SJCRH30 (cell line): ENCODE data around the gene CBS. TPM values are rescaled to one million over a fixed set of nuclear protein-coding genes. Genes with fewer than 3 reads are reported as not detected.
"Not testable (repeated sequence)": the region's sequence is repeated elsewhere in the genome, so short reads cannot be mapped to it uniquely, and the experiment has no call there.

Experiments
- DNase-seq, 2 experiments: peaks; one replicate each; pipeline ENCODE4 v3.0.0-alpha.2; 2015 to 2020
- H3K27ac ChIP-seq: fragments of 250-450 bp; sonication (Bioruptor Pico); 2 replicates; pipeline ENCODE4 v1.5.1; 2020; ENCODE audit warnings: mild to moderate bottlenecking, moderate library complexity
- H3K27me3 ChIP-seq: fragments of 250-450 bp; sonication (Bioruptor Pico); 2 replicates; pipeline ENCODE4 v1.5.1; 2020; ENCODE audit warnings: mild to moderate bottlenecking, moderate library complexity
- H3K36me3 ChIP-seq: fragments of 250-450 bp; sonication (Bioruptor Pico); 2 replicates; pipeline ENCODE4 v1.5.1; 2020; ENCODE audit warnings: mild to moderate bottlenecking, moderate library complexity
- H3K4me1 ChIP-seq: fragments of 250-450 bp; sonication (Bioruptor Pico); 2 replicates; pipeline ENCODE4 v1.5.1; 2020; ENCODE audit warnings: mild to moderate bottlenecking, moderate library complexity
- H3K4me3 ChIP-seq: fragments of 250-450 bp; sonication (Bioruptor Pico); 2 replicates; pipeline ENCODE4 v1.5.1; 2020; ENCODE audit warnings: mild to moderate bottlenecking, moderate library complexity
- H3K9me3 ChIP-seq: fragments of 250-450 bp; sonication (Bioruptor Pico); replicated peaks from 2 replicates; pipeline ENCODE4 v1.5.1; 2020; ENCODE audit warnings: mild to moderate bottlenecking, moderate library complexity
- total RNA-seq: library from RNA; depleted of rRNA; stranded (reverse); fragments of >200 nt; shearing (Covaris generic); gene quantifications from 2 replicates; pipeline ENCODE4 v1.2.3, GENCODE V29; 2014; rRNA removed

CBS gene
- total RNA-seq, 1 experiment from 2014 or later = 10.2 TPM

GRCh38 chr21:43021191-43021590 is 54.4 kb downstream of the CBS start:
- Histone ChIP-seq H3K4me1 (no peaks in the 10 kb centered on the region), H3K9me3 (no peaks in the 10 kb centered on the region), H3K27ac (no peak overlapping the region), H3K36me3 (peaks cover 28% of the 10 kb centered on the region), H3K27me3 (no peaks in the 10 kb centered on the region), H3K4me3 (no peak overlapping the region)
- DNase-seq = no peak

- Histone ChIP-seq H3K4me3 (no peak overlapping the region), H3K4me1 (no peaks in the 10 kb centered on the region), H3K9me3 (no peaks in the 10 kb centered on the region), H3K27ac (no peak overlapping the region), H3K36me3 (peaks cover 28% of the 10 kb centered on the region), H3K27me3 (no peaks in the 10 kb centered on the region)
- no peak for DNase-seq
These were observed 54.9 kb downstream of the CBS start for GRCh38 chr21:43020771-43021170.

- Histone ChIP-seq H3K4me3 (no peak overlapping the region), H3K27ac (no peak overlapping the region), H3K9me3 (no peaks in the 10 kb centered on the region), H3K4me1 (no peaks in the 10 kb centered on the region), H3K36me3 (peaks cover 31% of the 10 kb centered on the region), H3K27me3 (no peaks in the 10 kb centered on the region)
- no peak for DNase-seq
These were observed 55.5 kb downstream of the CBS start for GRCh38 chr21:43020177-43020576.

- Histone ChIP-seq H3K4me1 (no peaks in the 10 kb centered on the region), H3K9me3 (no peaks in the 10 kb centered on the region), H3K4me3 (no peak overlapping the region), H3K27ac (no peak overlapping the region), H3K27me3 (no peaks in the 10 kb centered on the region), H3K36me3 (peaks cover 30% of the 10 kb centered on the region)
- no peak for DNase-seq
These were observed 57.1 kb downstream of the CBS start for GRCh38 chr21:43018519-43018918.

- H3K27me3 ChIP-seq = no peaks in the 10 kb centered on the region
- H3K27ac ChIP-seq = no peak overlapping the region
- no peaks in the 10 kb centered on the region for H3K9me3 ChIP-seq
- H3K4me3 ChIP-seq = no peak overlapping the region
- no peak for DNase-seq
- peaks cover 42% of the 10 kb centered on the region for H3K36me3 ChIP-seq
- no peaks in the 10 kb centered on the region for H3K4me1 ChIP-seq
These were observed 58.9 kb downstream of the CBS start for GRCh38 chr21:43016728-43017127.

GRCh38 chr21:43015906-43016540 is 59.6 kb downstream of the CBS start:
- no peaks in the 10 kb centered on the region for H3K9me3 ChIP-seq
- H3K4me1 ChIP-seq = no peaks in the 10 kb centered on the region
- no peak overlapping the region for H3K27ac ChIP-seq
- no peak for DNase-seq
- H3K36me3 ChIP-seq = peaks cover 39% of the 10 kb centered on the region
- no peak overlapping the region for H3K4me3 ChIP-seq
- no peaks in the 10 kb centered on the region for H3K27me3 ChIP-seq

GRCh38 chr21:43012596-43012995 is 63.0 kb downstream of the CBS start:
- DNase-seq = no peak
- H3K27me3 ChIP-seq = no peaks in the 10 kb centered on the region
- H3K4me1 ChIP-seq = no peaks in the 10 kb centered on the region
- no peak overlapping the region for H3K4me3 ChIP-seq
- no peak overlapping the region for H3K27ac ChIP-seq
- peaks cover 53% of the 10 kb centered on the region for H3K36me3 ChIP-seq
- H3K9me3 ChIP-seq = no peaks in the 10 kb centered on the region

- Histone ChIP-seq H3K36me3 (peaks cover 30% of the 10 kb centered on the region), H3K4me1 (peaks cover 11% of the 10 kb centered on the region), H3K4me3 (no peak overlapping the region), H3K27me3 (no peaks in the 10 kb centered on the region), H3K9me3 (no peaks in the 10 kb centered on the region), H3K27ac (peak overlapping the region; percentile 59)
- DNase-seq = peak in 1 of 2 experiments; percentile 52
These were observed 68.8 kb downstream of the CBS start for GRCh38 chr21:43006874-43007208.

GRCh38 chr21:43006051-43006873 is 69.4 kb downstream of the CBS start:
- Histone ChIP-seq H3K27ac (peak overlapping the region; percentile 59), H3K4me1 (peaks cover 11% of the 10 kb centered on the region), H3K36me3 (peaks cover 30% of the 10 kb centered on the region)
- not testable (repeated sequence) for H3K27me3 ChIP-seq, H3K9me3 ChIP-seq, H3K4me3 ChIP-seq
- peak; percentile 58 to 63 for DNase-seq

- no peak overlapping the region for H3K4me3 ChIP-seq
- H3K27ac ChIP-seq = no peak overlapping the region
- H3K36me3 ChIP-seq = peaks cover 27% of the 10 kb centered on the region
- no peaks in the 10 kb centered on the region for H3K9me3 ChIP-seq
- H3K4me1 ChIP-seq = peaks cover 11% of the 10 kb centered on the region
- no peak for DNase-seq
- H3K27me3 ChIP-seq = no peaks in the 10 kb centered on the region
These were observed 70.0 kb downstream of the CBS start for GRCh38 chr21:43005635-43006034.

- no peak for DNase-seq
- Histone ChIP-seq H3K4me1 (peaks cover 11% of the 10 kb centered on the region), H3K27ac (no peak overlapping the region), H3K27me3 (no peaks in the 10 kb centered on the region), H3K4me3 (no peak overlapping the region), H3K9me3 (peaks cover 3% of the 10 kb centered on the region), H3K36me3 (peaks cover 21% of the 10 kb centered on the region)
These were observed 70.7 kb downstream of the CBS start for GRCh38 chr21:43004926-43005325.

Other genes starting within 250 kb of the CBS start
- gene WDR4, start 196.3 kb downstream of the CBS start, total RNA-seq = 21.8 and 25.7 TPM in 2 replicates
- gene NDUFV3, start 182.5 kb downstream of the CBS start, total RNA-seq = 27.6 and 27.8 TPM in 2 replicates
- gene ERVH48-1, start 150.2 kb downstream of the CBS start, total RNA-seq = not detected in 2 replicates
- gene PKNOX1, start 101.3 kb downstream of the CBS start, total RNA-seq = 37.1 and 41.6 TPM in 2 replicates
- gene U2AF1, start 31.7 kb upstream of the CBS start, total RNA-seq = 79.5 and 84.7 TPM in 2 replicates
- not detected in 2 replicates for gene CRYAA, start 93.2 kb upstream of the CBS start, total RNA-seq